HG03159 (cell line): ENCODE measurements around the gene METTL21C.

Experiments used
- ATAC-seq: cut with Tn5 transposase; IDR thresholded peaks from one replicate; pipeline ENCODE4 v1.9.1; 2021; ENCODE audit warnings: mild to moderate bottlenecking, moderate library complexity; ENCODE audit not compliant: unreplicated experiment

Gene METTL21C

GRCh38 chr13:102694937-102695336 is at the start of gene METTL21C:
METTL21C (minus strand) TSS chr13:102695044; CDS start chr13:102694498, 546 bp downstream.
- no peak for ATAC-seq

GRCh38 chr13:102742506-102742905 is 47.7 kb upstream of the METTL21C start:
- no peak for ATAC-seq

GRCh38 chr13:102742101-102742500 is 47.3 kb upstream of the METTL21C start:
- ATAC-seq: no peak

GRCh38 chr13:102729560-102730270 is 34.9 kb upstream of the METTL21C start:
- no peak for ATAC-seq

- no peak for ATAC-seq
Observed at GRCh38 chr13:102726430-102726829, 31.6 kb upstream of the METTL21C start.

- ATAC-seq: peak; percentile 57
Observed at GRCh38 chr13:102724923-102725322, 30.1 kb upstream of the METTL21C start.

- no peak for ATAC-seq
Observed at GRCh38 chr13:102721800-102722231, 27.0 kb upstream of the METTL21C start.

- ATAC-seq: no peak
Observed at GRCh38 chr13:102718746-102719145, 23.9 kb upstream of the METTL21C start.

GRCh38 chr13:102715447-102715846 is 20.6 kb upstream of the METTL21C start:
- no peak for ATAC-seq

GRCh38 chr13:102710261-102710679 is 15.4 kb upstream of the METTL21C start:
- ATAC-seq: no peak

GRCh38 chr13:102709536-102709935 is 14.7 kb upstream of the METTL21C start:
- no peak for ATAC-seq

GRCh38 chr13:102708991-102709390 is 14.1 kb upstream of the METTL21C start:
- no peak for ATAC-seq

GRCh38 chr13:102708211-102708610 is 13.4 kb upstream of the METTL21C start:
- ATAC-seq: no peak

GRCh38 chr13:102707467-102707866 is 12.6 kb upstream of the METTL21C start:
- no peak for ATAC-seq

GRCh38 chr13:102704238-102705058 is 9.6 kb upstream of the METTL21C start:
- no peak for ATAC-seq

GRCh38 chr13:102703726-102704035 is 8.8 kb upstream of the METTL21C start:
- no peak for ATAC-seq

GRCh38 chr13:102702965-102703725 is 8.3 kb upstream of the METTL21C start:
- ATAC-seq: no peak

- ATAC-seq: no peak
Observed at GRCh38 chr13:102701331-102701730, 6.5 kb upstream of the METTL21C start.

- no peak for ATAC-seq
Observed at GRCh38 chr13:102700088-102701031, 5.5 kb upstream of the METTL21C start.

GRCh38 chr13:102699504-102699903 is 4.7 kb upstream of the METTL21C start:
- ATAC-seq: no peak

GRCh38 chr13:102698649-102698980 is 3.8 kb upstream of the METTL21C start:
- no peak for ATAC-seq
